ENCODE measurements around the gene ZNF784. TPM values are rescaled to one million over a fixed set of nuclear protein-coding genes. Genes with fewer than 3 reads are reported as not detected.
A peak's percentile ranks its signal among the peaks of the same experiment; 100 is the strongest.

The ZNF784 gene
- total and polyA plus RNA-seq, 9 of the 15 experiments (the other 6 are each of a cell fraction or from before 2014, with no cell fraction given), result 0.14 to 6.1 (median 2.1) TPM

- TF ChIP-seq MNT (conservative IDR thresholded peaks at IDR 0.05) (peak in 1 of 2 experiments; percentile 36; a peak in 2 of 4 replicates), CBFA2T2 (conservative IDR thresholded peaks at IDR 0.05) (0 out of 2 replicates have a peak, but pooled peaks have one; percentile 1), RBBP5 (IDR thresholded peaks at IDR 0.05; ENCODE audit: borderline replicate concordance, insufficient read depth, low read length, poor library complexity, severe bottlenecking) (peak; percentile 61), THRB (CRISPR knock-in tag; conservative IDR thresholded peaks at IDR 0.05) (peak; percentile 62; the same call in 1 of the 2 replicates), CXXC5 (CRISPR knock-in tag; IDR thresholded peaks at IDR 0.05) (no peak; the same call in 1 of the 2 replicates), EP400 (IDR thresholded peaks at IDR 0.05) (peak; percentile 27; the same call in 1 of the 2 replicates), HLTF (IDR thresholded peaks at IDR 0.05) (0 out of 2 replicates have a peak, but pooled peaks have one; percentile 60), ARNT (IDR thresholded peaks at IDR 0.05) (peak; percentile 39 to 71; a peak in 1 of 4 replicates), DACH1 (IDR thresholded peaks at IDR 0.05; ENCODE audit: partially characterized antibody) (peak; percentile 21), BCOR (IDR thresholded peaks at IDR 0.05) (peak; percentile 39; the same call in 1 of the 2 replicates), E2F8 (IDR thresholded peaks at IDR 0.05; ENCODE audit: low read depth, partially characterized antibody) (peak; percentile 54), POLR2G (IDR thresholded peaks at IDR 0.05; ENCODE audit: low read depth, low read length) (peak; percentile 78), SMARCA5 (IDR thresholded peaks at IDR 0.05) (0 out of 2 replicates have a peak, but pooled peaks have one; percentile 70), FOXA3 (CRISPR knock-in tag; conservative IDR thresholded peaks at IDR 0.05 in 1 of 2, IDR thresholded peaks at IDR 0.05 in 1 of 2) (no peak), JUND (IDR thresholded peaks at IDR 0.05; ENCODE audit: borderline replicate concordance, low read depth, low read length) (0 out of 2 replicates have a peak, but pooled peaks have one; percentile 21), JUND (tag; IDR thresholded peaks at IDR 0.05; ENCODE audit: borderline replicate concordance, low read depth, low read length) (no peak), DEAF1 (CRISPR knock-in tag; IDR thresholded peaks at IDR 0.05) (peak; percentile 76), TEAD4 (IDR thresholded peaks at IDR 0.05; ENCODE audit: low read length) (peak; percentile 37), TEAD4 (CRISPR knock-in tag; IDR thresholded peaks at IDR 0.05; ENCODE audit: borderline replicate concordance) (no peak)
Observed at GRCh38 chr19:55605637-55606470, 18.5 kb downstream of the ZNF784 start, which contains the start of gene ZNF865 (continued).

All from K562 (cell line).